Neuronal stem cell (in vitro differentiated cells): ENCODE results near the gene NLRP3.
A peak's percentile ranks its signal among the peaks of the same experiment; 100 is the strongest.
"Not testable (repeated sequence)": the region's sequence is repeated elsewhere in the genome, so short reads cannot be mapped to it uniquely, and the experiment has no call there.

Experiments used
- DNase-seq: peaks from one replicate; pipeline ENCODE4 v3.0.0-alpha.2; 2013; ENCODE audit warnings: low spot score
- H2AFZ ChIP-seq: one replicate; pipeline ENCODE4 v1.6.1; 2013; ENCODE audit warnings: mild to moderate bottlenecking, low read length, inconsistent platforms
- H2AK5ac ChIP-seq: 2 replicates; pipeline ENCODE4 v1.6.1; 2013; ENCODE audit warnings: low read depth, mild to moderate bottlenecking, inconsistent platforms, low read length, moderate library complexity, mixed read lengths
- H2BK120ac ChIP-seq: 2 replicates; pipeline ENCODE4 v1.6.1; 2013; ENCODE audit warnings: low read depth, mild to moderate bottlenecking, inconsistent platforms, low read length, moderate library complexity, mixed read lengths
- H2BK12ac ChIP-seq: one replicate; pipeline ENCODE4 v1.6.1; 2013; ENCODE audit warnings: low read length, inconsistent platforms
- H2BK15ac ChIP-seq: 2 replicates; pipeline ENCODE4 v1.6.1; 2013; ENCODE audit warnings: mild to moderate bottlenecking, low read length, inconsistent platforms, mixed read lengths
- H2BK5ac ChIP-seq: one replicate; pipeline ENCODE4 v1.6.1; 2013; ENCODE audit warnings: inconsistent platforms, mild to moderate bottlenecking, low read length, moderate library complexity
- H3K14ac ChIP-seq: one replicate; pipeline ENCODE4 v1.6.1; 2013; ENCODE audit warnings: low read length, inconsistent platforms
- H3K18ac ChIP-seq: 2 replicates; pipeline ENCODE4 v1.6.1; 2013; ENCODE audit warnings: low read length, inconsistent platforms
- H3K23ac ChIP-seq: 2 replicates; pipeline ENCODE4 v1.6.1; 2013; ENCODE audit warnings: low read depth, mild to moderate bottlenecking, mixed read lengths, low read length, inconsistent platforms; ENCODE audit not compliant: poor library complexity
- H3K27ac ChIP-seq: replicated peaks from 3 replicates; pipeline ENCODE4 v1.5.1; 2013; ENCODE audit warnings: low read length, inconsistent platforms
- H3K27me3 ChIP-seq, 3 experiments: 2 replicates each; pipeline ENCODE4 v1.6.1; 2013; ENCODE audit warnings: low read length in 3 of 3, mild to moderate bottlenecking in 2 of 3, inconsistent platforms in 1 of 3, low read depth in 1 of 3, mixed read lengths in 1 of 3, moderate library complexity in 1 of 3; ENCODE audit not compliant: control insufficient read depth in 3 of 3, insufficient read depth in 3 of 3
- H3K36me3 ChIP-seq, 2 donors: replicated peaks in 1 of 2; 2 replicates each; pipeline ENCODE4 v1.6.1; 2013; ENCODE audit warnings: low read length in 2 of 2; ENCODE audit not compliant: control insufficient read depth in 2 of 2, insufficient read depth in 2 of 2
- H3K4ac ChIP-seq: 2 replicates; pipeline ENCODE4 v1.6.1; 2013; ENCODE audit warnings: inconsistent platforms, mild to moderate bottlenecking, low read length, moderate library complexity
- H3K4me1 ChIP-seq, 2 donors: 1 replicate in 1 of 2; 2 replicates in 1 of 2; pipeline ENCODE4 v1.6.1; 2013; ENCODE audit warnings: low read length in 2 of 2, low read depth in 1 of 2; ENCODE audit not compliant: control insufficient read depth in 2 of 2, insufficient read depth in 1 of 2
- H3K4me2 ChIP-seq: one replicate; pipeline ENCODE4 v1.6.1; 2013; ENCODE audit warnings: mild to moderate bottlenecking, low read length, inconsistent platforms; ENCODE audit not compliant: insufficient read depth, poor library complexity, severe bottlenecking
- H3K4me3 ChIP-seq, 2 donors: 2 replicates each; pipeline ENCODE4 v1.5.1; 2013; ENCODE audit warnings: low read length in 2 of 2, mild to moderate bottlenecking in 2 of 2, inconsistent platforms in 1 of 2, moderate library complexity in 1 of 2
- H3K79me1 ChIP-seq: one replicate; pipeline ENCODE4 v1.6.1; 2013; ENCODE audit warnings: low read depth, mild to moderate bottlenecking, inconsistent platforms, low read length, moderate library complexity
- H3K9ac ChIP-seq: one replicate; pipeline ENCODE4 v1.6.1; 2013; ENCODE audit warnings: mild to moderate bottlenecking, low read depth, low read length, inconsistent platforms; ENCODE audit not compliant: poor library complexity
- H3K9me3 ChIP-seq, 2 donors: replicated peaks in 1 of 2; 2 replicates each; pipeline versions ENCODE3 to v1.6.1; 2013; ENCODE audit warnings: low read length in 2 of 2, mild to moderate bottlenecking in 2 of 2, inconsistent platforms in 1 of 2, low read depth in 1 of 2, mixed read lengths in 1 of 2, moderate library complexity in 1 of 2; ENCODE audit not compliant: control insufficient read depth in 2 of 2, insufficient read depth in 1 of 2
- H4K8ac ChIP-seq: one replicate; pipeline ENCODE4 v1.6.1; 2013; ENCODE audit warnings: low read depth, mild to moderate bottlenecking, inconsistent platforms, low read length, moderate library complexity
- H4K91ac ChIP-seq: one replicate; pipeline ENCODE4 v1.6.1; 2013; ENCODE audit warnings: low read length, low read depth, mild to moderate bottlenecking, inconsistent platforms; ENCODE audit not compliant: poor library complexity
- WGBS, 2 donors: extraction: QIAGEN DNeasy Blood & Tissue Kit; methylation state at CpG; one replicate each; pipeline ENCODE4 v1.1.7; 2013; ENCODE audit warnings: missing lambda C conversion rate in 2 of 2, mixed read lengths in 1 of 2; ENCODE audit not compliant: insufficient read length in 2 of 2, insufficient replicate concordance in 1 of 2; ENCODE audit errors: extremely low coverage in 2 of 2; 5-methylcytosine and 5-hydroxymethylcytosine counted together

NLRP3 gene

GRCh38 chr1:247376659-247377058, 39.3 kb upstream of the NLRP3 start:
- H3K9ac ChIP-seq, result no peak overlapping the region
- H2BK120ac ChIP-seq, result no peak overlapping the region
- H2AFZ ChIP-seq, result peak overlapping the region; percentile 19
- no CpG with 5 or more reads among the region's 7 CpGs for WGBS, 2 donors
- no peak overlapping the region for H3K27ac ChIP-seq
- H2BK12ac ChIP-seq, result no peak overlapping the region
- H3K23ac ChIP-seq, result no peak overlapping the region
- no peaks in the 10 kb centered on the region for H3K36me3 ChIP-seq
- DNase-seq, result peak; percentile 63
- no peak overlapping the region for H2AK5ac ChIP-seq
- no peaks in the 10 kb centered on the region for H3K79me1 ChIP-seq
- H2BK5ac ChIP-seq, result no peak overlapping the region
- H3K9me3 ChIP-seq, result peaks cover 6 to 19% of the 10 kb centered on the region in 2 donors
- H3K14ac ChIP-seq, result no peak overlapping the region
- H2BK15ac ChIP-seq, result no peak overlapping the region
- H3K4me1 ChIP-seq, result peaks cover 11 to 26% of the 10 kb centered on the region in 2 donors
- H3K4me3 ChIP-seq, result peak overlapping the region in 1 of 2 donors; percentile 30
- no peak overlapping the region for H4K91ac ChIP-seq
- H3K18ac ChIP-seq, result no peak overlapping the region
- no peak overlapping the region for H3K4me2 ChIP-seq
- H3K4ac ChIP-seq, result no peak overlapping the region
- no peak overlapping the region for H4K8ac ChIP-seq
- no peaks in the 10 kb centered on the region for H3K27me3 ChIP-seq

GRCh38 chr1:247377656-247378055, 38.3 kb upstream of the NLRP3 start:
- H3K36me3 ChIP-seq, H2BK120ac ChIP-seq, H3K4me2 ChIP-seq, H4K91ac ChIP-seq, H2BK12ac ChIP-seq, H3K4me3 ChIP-seq, H3K18ac ChIP-seq, H4K8ac ChIP-seq, H3K79me1 ChIP-seq, H3K9ac ChIP-seq, H3K23ac ChIP-seq, H2BK5ac ChIP-seq, H3K4ac ChIP-seq, DNase-seq, H2BK15ac ChIP-seq, H2AK5ac ChIP-seq, H3K14ac ChIP-seq, H3K27ac ChIP-seq, H3K27me3 ChIP-seq: not testable (repeated sequence)
- H3K9me3 ChIP-seq, result peaks cover 6 to 14% of the 10 kb centered on the region in 2 donors
- whole genome bisulfite sequencing, 2 donors, result no CpG with 5 or more reads among the region's 7 CpGs
- peaks cover 11 to 26% of the 10 kb centered on the region in 2 donors for H3K4me1 ChIP-seq
- H2AFZ ChIP-seq, result peak overlapping the region; percentile 75

GRCh38 chr1:247378334-247379073, 37.5 kb upstream of the NLRP3 start:
- Histone ChIP-seq H3K9ac (no peak overlapping the region), H4K8ac (no peak overlapping the region), H2AFZ (peak overlapping the region; percentile 75), H3K27me3 (no peaks in the 10 kb centered on the region), H2BK120ac (no peak overlapping the region), H3K14ac (peak overlapping the region; percentile 61), H2BK15ac (no peak overlapping the region), H4K91ac (no peak overlapping the region), H3K27ac (no peak overlapping the region), H2BK12ac (peak overlapping the region; percentile 36), H3K9me3 (peaks cover 6 to 14% of the 10 kb centered on the region in 2 donors), H3K79me1 (no peaks in the 10 kb centered on the region), H3K4me3 (peak overlapping the region in 1 of 2 donors; percentile 65), H3K18ac (peak overlapping the region; percentile 79), H3K4me2 (no peak overlapping the region), H3K4me1 (peaks cover 11 to 26% of the 10 kb centered on the region in 2 donors), H2BK5ac (peak overlapping the region; percentile 67), H2AK5ac (peak overlapping the region; percentile 65), H3K23ac (peak overlapping the region; percentile 62), H3K4ac (no peak overlapping the region), H3K36me3 (no peaks in the 10 kb centered on the region)
- no CpG with 5 or more reads among the region's 20 CpGs for WGBS, 2 donors
- DNase-seq, result no peak

GRCh38 chr1:247385283-247385682, 30.7 kb upstream of the NLRP3 start:
- DNase-seq, result no peak
- no peak overlapping the region for H2BK120ac ChIP-seq
- 100% methylated on average over 1 of the region's 4 CpGs; no CpG with 5 or more reads in 1 of the 2 donors for WGBS, 2 donors
- no peaks in the 10 kb centered on the region for H3K27me3 ChIP-seq
- H2BK15ac ChIP-seq, result no peak overlapping the region
- H3K4ac ChIP-seq, result no peak overlapping the region
- H3K9me3 ChIP-seq, result peaks cover under 1 to 8% of the 10 kb centered on the region in 2 donors
- H3K4me2 ChIP-seq, result no peak overlapping the region
- H3K27ac ChIP-seq, result no peak overlapping the region
- H3K9ac ChIP-seq, result no peak overlapping the region
- H2AK5ac ChIP-seq, result no peak overlapping the region
- H2BK5ac ChIP-seq, result no peak overlapping the region
- H3K36me3 ChIP-seq, result no peaks in the 10 kb centered on the region
- H3K14ac ChIP-seq, result no peak overlapping the region
- no peak overlapping the region for H2AFZ ChIP-seq
- H3K23ac ChIP-seq, result no peak overlapping the region
- no peak overlapping the region for H4K91ac ChIP-seq
- no peak overlapping the region for H2BK12ac ChIP-seq
- peaks cover 2 to 5% of the 10 kb centered on the region in 2 donors for H3K4me1 ChIP-seq
- no peak overlapping the region for H4K8ac ChIP-seq
- no peak overlapping the region for H3K4me3 ChIP-seq
- no peaks in the 10 kb centered on the region for H3K79me1 ChIP-seq
- no peak overlapping the region for H3K18ac ChIP-seq
